Right lobe of liver (tissue), 4 donors: Measurements from ENCODE around the gene DLL1.

Experiments used
- CTCF ChIP-seq, 4 donors: fragments of 200-600 bp in 3 of 4; fragments of 450-650 bp in 1 of 4; IDR thresholded peaks; one replicate each; pipeline versions ENCODE4 v1.5.1 to v1.8.0; 2016 to 2022; ENCODE audit warnings: antibody characterized with exemption in 4 of 4, mild to moderate bottlenecking in 2 of 4
- POLR2A ChIP-seq: fragments of 450-650 bp; IDR thresholded peaks from one replicate; pipeline ENCODE4 v1.6.1; 2017; ENCODE audit warnings: antibody characterized with exemption, mild to moderate bottlenecking
- donor health status: DM: no; HTN: no; CAD: no.
- donor health status: DM: no; HTN: no; CAD: no.
- donor health status: DM: no; HTN: yes; CAD: no.

- no peak for TF ChIP-seq CTCF (IDR thresholded peaks at IDR 0.05)
- TF ChIP-seq POLR2A = no peak
Measured at GRCh38 chr6:170288852-170289179, 2.1 kb downstream of the DLL1 start.
